Body of pancreas (tissue), 4 donors: Measurements from ENCODE around the gene SLC25A21. TPM values are rescaled to one million over a fixed set of nuclear protein-coding genes. Genes with fewer than 3 reads are reported as not detected.

Experiments
- ATAC-seq: fragments of 150-250 bp; one replicate; pipeline ENCODE4 v1.9.1; 2016
- DNase-seq, 4 donors: peaks; one replicate each; pipeline ENCODE4 v3.0.0-alpha.2; 2019
- H3K27ac ChIP-seq, 4 donors: fragments of 200-600 bp; sonication (generic); 1 replicate in 3 of 4; 2 replicates in 1 of 4; pipeline versions ENCODE4 v1.5.1 to v1.6.1; 2016 to 2019; ENCODE audit warnings: mild to moderate bottlenecking in 1 of 4, mixed read lengths in 1 of 4, moderate library complexity in 1 of 4
- H3K27me3 ChIP-seq, 2 donors: fragments of 200-600 bp; sonication (generic); one replicate each; pipeline ENCODE4 v1.6.0; 2016; ENCODE audit warnings: mild to moderate bottlenecking in 1 of 2
- H3K36me3 ChIP-seq, 2 donors: fragments of 200-600 bp; sonication (generic); replicated peaks in 1 of 2; 2 replicates each; pipeline ENCODE4 v1.5.1; 2016; ENCODE audit warnings: low read depth in 2 of 2; ENCODE audit not compliant: insufficient read depth in 1 of 2
- H3K4me1 ChIP-seq: fragments of 200-600 bp; sonication (generic); one replicate; pipeline ENCODE4 v1.6.0; 2016
- H3K4me3 ChIP-seq, 2 donors: fragments of 200-600 bp; sonication (generic); 1 replicate in 1 of 2; 2 replicates in 1 of 2; pipeline ENCODE4 v1.5.1; 2016 to 2019
- H3K9me3 ChIP-seq, 3 donors: fragments of 200-600 bp; sonication (generic); 1 replicate in 2 of 3; 2 replicates in 1 of 3; pipeline ENCODE4 v1.5.1; 2016
- CTCF ChIP-seq, 7 experiments: fragments of 450-650 bp in 4 of 7; fragments of 200-600 bp in 3 of 7; sonication (generic) in 3 of 7; IDR thresholded peaks; one replicate each; pipeline ENCODE4 v1.5.1; 2016 to 2019; ENCODE audit warnings: antibody characterized with exemption in 7 of 7
- POLR2A ChIP-seq, 3 donors: fragments of 450-650 bp; IDR thresholded peaks; one replicate each; pipeline ENCODE4 v1.6.1; 2016; ENCODE audit warnings: antibody characterized with exemption in 3 of 3, mild to moderate bottlenecking in 2 of 3
- WGBS, 2 donors: methylation state at CpG; one replicate each; pipeline ENCODE4 v1.1.5; 2017; 5-methylcytosine and 5-hydroxymethylcytosine counted together
- intact Hi-C: fragments of 100-400 bp; cut with DNase I; formaldehyde crosslinking; loops from one replicate; pipeline ENCODE4 v1.15.1; 2023
- total RNA-seq, 2 donors: library from RNA; depleted of rRNA; stranded (reverse); fragments of >200 nt; gene quantifications; one replicate each; pipeline ENCODE4 v1.1.0, GENCODE V29; 2016

SLC25A21 gene
- total RNA-seq, 2 donors from 2014 or later: not detected

- peaks cover 66% of the 10 kb centered on the region for H3K4me1 ChIP-seq
- H3K27ac ChIP-seq: no peak overlapping the region
- 4 to 7% methylated on average over 18 to 35 of the region's 35 CpGs for WGBS, 2 donors
- ATAC-seq (peak; percentile 16), DNase-seq (peak in 3 of 4 donors; percentile 16 to 34 (median 25))
- H3K36me3 ChIP-seq: no peaks in the 10 kb centered on the region
- no peaks in the 10 kb centered on the region for H3K9me3 ChIP-seq
- intact Hi-C loops: no loop called here
- H3K4me3 ChIP-seq: no peak overlapping the region
- peaks cover 0 to 75% of the 10 kb centered on the region in 2 donors for H3K27me3 ChIP-seq
- TF ChIP-seq CTCF (IDR thresholded peaks at IDR 0.05): no peak
- no peak for TF ChIP-seq POLR2A (IDR thresholded peaks at IDR 0.05)
Observed at GRCh38 chr14:36660736-36661505, 511.5 kb downstream of the SLC25A21 start.

- Histone ChIP-seq H3K9me3 (no peaks in the 10 kb centered on the region), H3K27me3 (peaks cover 0 to 75% of the 10 kb centered on the region in 2 donors), H3K4me3 (no peak overlapping the region), H3K4me1 (peaks cover 67% of the 10 kb centered on the region), H3K27ac (no peak overlapping the region), H3K36me3 (no peaks in the 10 kb centered on the region)
- WGBS, 2 donors: 10 to 12% methylated on average over 16 to 19 of the region's 19 CpGs
- no peak for TF ChIP-seq CTCF (IDR thresholded peaks at IDR 0.05)
- TF ChIP-seq POLR2A (IDR thresholded peaks at IDR 0.05): no peak
- intact Hi-C loops: loop anchor here (10.0 kb wide), 1 partner anchor 495 kb away; no protein-coding TSS in a partner anchor
- no peak for DNase-seq
- no peak for ATAC-seq
Observed at GRCh38 chr14:36659822-36660735, 512.3 kb downstream of the SLC25A21 start.

GRCh38 chr14:36659010-36659821, 513.2 kb downstream of the SLC25A21 start:
- Histone ChIP-seq H3K36me3 (no peaks in the 10 kb centered on the region), H3K4me1 (peaks cover 67% of the 10 kb centered on the region), H3K27ac (no peak overlapping the region), H3K9me3 (no peaks in the 10 kb centered on the region), H3K4me3 (no peak overlapping the region), H3K27me3 (peaks cover 0 to 75% of the 10 kb centered on the region in 2 donors)
- WGBS, 2 donors: 6 to 11% methylated on average over 27 to 35 of the region's 35 CpGs
- intact Hi-C loops: loop anchor here (10.0 kb wide), 1 partner anchor 496 kb away; no protein-coding TSS in a partner anchor
- no peak for DNase-seq
- no peak for ATAC-seq
- no peak for TF ChIP-seq POLR2A (IDR thresholded peaks at IDR 0.05)
- TF ChIP-seq CTCF (IDR thresholded peaks at IDR 0.05): no peak

- DNase-seq: no peak
- intact Hi-C loops: loop anchor here (10.0 kb wide), 1 partner anchor 496 kb away; no protein-coding TSS in a partner anchor
- whole genome bisulfite sequencing, 2 donors: 4 to 5% methylated on average over 27 to 55 of the region's 55 CpGs
- peaks cover 58% of the 10 kb centered on the region for H3K4me1 ChIP-seq
- H3K4me3 ChIP-seq: no peak overlapping the region
- TF ChIP-seq CTCF (IDR thresholded peaks at IDR 0.05): no peak
- no peak for TF ChIP-seq POLR2A (IDR thresholded peaks at IDR 0.05)
- no peaks in the 10 kb centered on the region for H3K36me3 ChIP-seq
- H3K27ac ChIP-seq: no peak overlapping the region
- no peak for ATAC-seq
- peaks cover 0 to 75% of the 10 kb centered on the region in 2 donors for H3K27me3 ChIP-seq
- H3K9me3 ChIP-seq: no peaks in the 10 kb centered on the region
Observed at GRCh38 chr14:36658123-36659009, 514.0 kb downstream of the SLC25A21 start.
